GM08714 (cell line): ENCODE measurements around the gene LDLRAP1.

ENCODE experiments used
- H3K4me3 ChIP-seq: fragments of 200-500 bp; sonication (Bioruptor generic); 2 replicates; pipeline ENCODE4 v1.5.1; 2014; ENCODE audit warnings: mild to moderate bottlenecking, low read length, inconsistent platforms
- ZNF274 ChIP-seq: IDR thresholded peaks from 2 replicates; pipeline ENCODE4 v1.6.1; 2012; ENCODE audit warnings: mild to moderate bottlenecking, low read depth, low read length

LDLRAP1 gene

DNA sequence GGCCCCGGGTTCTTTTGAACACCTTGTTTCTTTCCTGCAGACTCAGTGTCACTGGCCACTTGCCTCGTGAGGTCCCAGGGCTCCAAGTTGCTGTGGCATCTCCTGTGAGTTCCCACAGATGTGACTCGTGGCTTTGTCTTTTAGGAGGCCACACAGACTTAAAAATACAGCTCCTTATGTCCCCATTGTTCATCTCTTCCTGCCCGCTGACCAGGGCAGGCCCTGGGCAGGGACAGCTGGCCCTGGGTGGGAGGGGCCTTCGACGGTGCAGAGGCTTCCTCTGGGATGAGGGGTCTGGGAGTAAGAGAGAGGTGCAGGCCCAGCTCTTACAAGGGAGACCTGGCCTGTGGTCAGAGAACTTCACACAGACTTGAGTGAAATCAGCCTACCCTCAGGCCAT, 15.6 kb downstream of the LDLRAP1 start:
- TF ChIP-seq ZNF274, result no peak
- no peak overlapping the region for H3K4me3 ChIP-seq

- no peak overlapping the region for H3K4me3 ChIP-seq
- no peak for TF ChIP-seq ZNF274
Observed at GRCh38 chr1:25560001-25560400, 16.6 kb downstream of the LDLRAP1 start.

GRCh38 chr1:25560788-25561187, 17.4 kb downstream of the LDLRAP1 start:
- no peak for TF ChIP-seq ZNF274
- no peak overlapping the region for H3K4me3 ChIP-seq

GRCh38 chr1:25561421-25562100, 18.2 kb downstream of the LDLRAP1 start:
- no peak for TF ChIP-seq ZNF274
- H3K4me3 ChIP-seq, result no peak overlapping the region

GRCh38 chr1:25562101-25562927, 18.9 kb downstream of the LDLRAP1 start:
- H3K4me3 ChIP-seq, result no peak overlapping the region
- TF ChIP-seq ZNF274, result no peak

GRCh38 chr1:25562928-25563283, 19.5 kb downstream of the LDLRAP1 start:
- no peak for TF ChIP-seq ZNF274
- no peak overlapping the region for H3K4me3 ChIP-seq

DNA sequence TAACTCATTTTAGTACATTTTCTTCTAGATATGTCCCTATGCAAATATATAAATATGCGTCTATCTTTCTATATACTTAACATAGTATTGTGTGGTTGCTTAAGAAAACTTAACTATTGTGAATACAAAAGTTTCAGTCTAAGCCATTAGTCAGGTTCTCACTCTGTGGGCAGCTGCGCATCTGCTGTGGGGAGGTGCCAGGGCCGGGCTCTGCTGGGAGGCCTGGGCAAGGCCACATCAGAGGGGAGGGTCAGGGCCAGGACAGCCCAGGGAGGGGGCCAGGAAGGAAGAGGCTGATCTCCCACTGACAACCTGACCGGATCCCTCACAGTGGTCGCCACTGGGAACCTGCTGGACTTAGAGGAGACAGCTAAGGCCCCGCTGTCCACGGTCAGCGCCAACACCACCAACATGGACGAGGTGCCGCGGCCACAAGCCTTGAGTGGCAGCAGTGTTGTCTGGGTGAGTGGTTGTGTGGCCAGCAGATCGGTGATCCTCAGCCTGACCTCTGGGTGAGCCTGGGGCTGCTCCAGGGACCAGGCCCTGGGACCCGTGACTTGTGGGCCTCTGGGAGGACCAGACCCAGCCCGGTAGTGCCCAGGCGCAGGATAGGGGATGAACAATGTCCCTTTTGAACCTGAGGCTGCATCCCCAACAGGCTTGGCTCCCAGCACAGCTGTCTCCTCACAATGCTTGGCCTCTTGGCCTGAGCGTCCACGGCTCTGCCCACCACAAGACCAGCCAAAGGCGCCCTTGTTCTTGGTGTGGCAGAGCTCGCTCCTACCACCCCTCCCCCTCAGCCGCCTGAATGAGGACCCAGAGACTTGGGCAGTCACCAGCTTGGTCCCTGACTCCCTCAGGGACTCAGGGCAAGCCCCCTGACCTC, 20.2 kb downstream of the LDLRAP1 start:
- no peak for TF ChIP-seq ZNF274
- H3K4me3 ChIP-seq, result no peak overlapping the region

DNA sequence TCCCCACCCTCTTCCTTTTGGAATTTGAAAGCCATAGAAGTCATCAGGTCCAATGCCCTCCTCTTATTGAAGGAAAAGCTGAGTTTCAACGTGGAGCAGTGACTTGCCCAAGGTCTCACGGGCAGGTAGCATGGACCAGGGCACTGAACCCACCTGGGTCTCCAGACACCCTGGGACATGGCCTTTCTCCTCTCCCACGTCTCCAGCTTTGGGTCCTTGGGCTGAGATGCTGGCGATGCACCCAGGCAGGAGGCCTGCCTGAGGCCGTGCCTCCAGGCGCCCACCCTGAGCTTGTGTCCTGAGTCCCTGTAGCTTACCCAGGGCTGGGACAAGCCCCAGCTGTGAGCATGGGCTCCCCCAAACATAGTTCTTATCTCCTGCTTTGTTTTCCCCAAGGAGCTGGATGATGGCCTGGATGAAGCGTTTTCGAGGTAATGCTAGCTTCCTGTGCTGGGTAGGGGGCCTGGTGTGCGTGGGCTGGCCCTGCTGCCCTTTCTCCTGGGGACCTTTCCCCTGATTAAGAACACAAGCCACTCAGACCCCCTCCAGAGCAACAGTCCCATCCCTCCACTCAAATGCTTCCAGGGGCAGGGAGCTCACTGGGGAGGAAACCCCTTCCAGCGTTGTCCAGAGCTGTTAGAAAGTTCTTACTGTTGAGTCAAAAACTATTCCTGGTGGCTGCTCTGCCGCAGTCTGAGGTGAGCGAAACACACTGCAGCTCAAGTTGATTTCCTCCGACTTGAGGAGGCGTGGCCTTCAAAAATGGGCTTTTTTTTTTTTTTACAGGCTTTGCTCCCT, 21.6 kb downstream of the LDLRAP1 start:
- TF ChIP-seq ZNF274, result no peak
- H3K4me3 ChIP-seq, result no peak overlapping the region

DNA sequence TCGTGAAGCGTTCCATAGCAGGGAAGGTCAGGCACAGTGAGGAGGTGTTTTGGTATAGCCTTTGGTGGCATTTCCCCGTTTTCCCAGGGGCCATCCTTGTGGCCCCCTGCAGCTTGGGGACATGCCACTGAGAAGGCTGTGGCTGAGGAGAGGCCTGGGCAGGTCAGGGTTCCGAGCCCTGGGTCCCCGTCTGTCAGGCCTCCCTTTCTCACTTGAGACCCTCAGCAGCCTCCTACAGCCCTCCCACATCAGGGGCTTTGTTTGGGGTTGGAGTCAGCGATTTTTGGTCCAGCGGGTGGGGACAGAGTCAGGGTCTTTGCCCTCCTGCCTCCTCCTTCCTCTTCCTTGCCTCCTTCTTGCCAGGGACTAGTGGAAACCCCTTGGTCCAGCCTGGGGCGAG, 22.2 kb downstream of the LDLRAP1 start:
- no peak for TF ChIP-seq ZNF274
- no peak overlapping the region for H3K4me3 ChIP-seq

- TF ChIP-seq ZNF274, result no peak
- no peak overlapping the region for H3K4me3 ChIP-seq
Observed at GRCh38 chr1:25566176-25566729, 22.8 kb downstream of the LDLRAP1 start.

DNA sequence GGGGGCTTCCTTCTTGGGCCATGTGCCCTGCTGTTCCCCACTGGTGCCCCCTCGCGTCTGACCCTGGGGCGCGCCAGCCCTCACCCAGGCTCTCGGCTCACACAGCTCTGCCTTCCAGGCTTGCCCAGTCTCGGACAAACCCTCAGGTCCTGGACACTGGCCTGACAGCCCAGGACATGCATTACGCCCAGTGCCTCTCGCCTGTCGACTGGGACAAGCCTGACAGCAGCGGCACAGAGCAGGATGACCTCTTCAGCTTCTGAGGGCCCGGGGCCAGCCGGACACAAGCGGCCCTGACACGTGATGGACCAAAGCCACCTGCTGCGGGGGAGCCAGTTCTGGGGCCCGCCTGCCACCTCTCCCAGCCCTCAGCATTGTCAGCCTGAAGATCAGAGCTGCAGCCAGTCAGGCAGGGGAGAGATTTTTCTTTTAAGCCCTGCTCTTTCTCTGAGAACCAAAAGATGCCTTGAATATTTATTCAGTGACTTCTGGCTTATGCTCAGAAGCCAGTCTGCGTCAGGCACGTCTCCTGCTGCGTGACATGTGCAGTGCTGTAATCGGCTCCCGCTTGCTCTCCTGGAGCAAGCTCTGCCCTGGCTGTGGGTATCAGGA, 23.4 kb downstream of the LDLRAP1 start:
- TF ChIP-seq ZNF274, result no peak
- no peak overlapping the region for H3K4me3 ChIP-seq

DNA sequence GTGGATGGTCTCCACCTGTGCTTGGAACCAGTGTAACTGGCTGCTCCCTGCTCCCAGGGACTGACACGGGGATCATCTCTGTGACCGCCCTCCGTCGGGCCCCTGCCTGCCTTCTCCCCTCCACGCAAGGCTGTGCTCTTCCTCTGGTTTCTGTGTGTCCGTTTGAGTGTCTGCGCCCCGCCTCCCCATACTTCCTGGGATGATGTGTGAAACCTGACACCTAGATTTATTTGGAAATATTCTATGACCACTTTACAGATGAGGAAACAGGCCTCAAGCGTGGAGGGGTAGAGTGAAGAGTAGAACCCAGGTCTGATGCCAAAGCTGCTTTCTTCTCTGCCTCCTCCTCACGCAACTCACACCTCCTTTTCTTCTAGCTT, 24.3 kb downstream of the LDLRAP1 start:
- no peak overlapping the region for H3K4me3 ChIP-seq
- no peak for TF ChIP-seq ZNF274
